ENCODE data around the gene DZANK1.

- TF ChIP-seq CTCF (conservative IDR thresholded peaks at IDR 0.05; ENCODE audit: low read depth in 2 of 2) (no peak), EZH2 (IDR thresholded peaks at IDR 0.05; ENCODE audit: low read depth, unreplicated experiment) (no peak), REST (IDR thresholded peaks at IDR 0.05; ENCODE audit: unreplicated experiment) (no peak), CREB1 (CRISPR knock-in tag; IDR thresholded peaks at IDR 0.05; ENCODE audit: low read depth) (no peak), EZH2phosphoT487 (IDR thresholded peaks at IDR 0.05; ENCODE audit: unreplicated experiment) (no peak), POLR2AphosphoS5 (IDR thresholded peaks at IDR 0.05; ENCODE audit: low read depth) (no peak), JUNB (IDR thresholded peaks at IDR 0.05; ENCODE audit: unreplicated experiment) (no peak)
Observed at GRCh38 chr20:18506744-18507143, 39.9 kb upstream of the DZANK1 start.
